ENCODE data around the gene PIMREG.

PIMREG gene

DNA sequence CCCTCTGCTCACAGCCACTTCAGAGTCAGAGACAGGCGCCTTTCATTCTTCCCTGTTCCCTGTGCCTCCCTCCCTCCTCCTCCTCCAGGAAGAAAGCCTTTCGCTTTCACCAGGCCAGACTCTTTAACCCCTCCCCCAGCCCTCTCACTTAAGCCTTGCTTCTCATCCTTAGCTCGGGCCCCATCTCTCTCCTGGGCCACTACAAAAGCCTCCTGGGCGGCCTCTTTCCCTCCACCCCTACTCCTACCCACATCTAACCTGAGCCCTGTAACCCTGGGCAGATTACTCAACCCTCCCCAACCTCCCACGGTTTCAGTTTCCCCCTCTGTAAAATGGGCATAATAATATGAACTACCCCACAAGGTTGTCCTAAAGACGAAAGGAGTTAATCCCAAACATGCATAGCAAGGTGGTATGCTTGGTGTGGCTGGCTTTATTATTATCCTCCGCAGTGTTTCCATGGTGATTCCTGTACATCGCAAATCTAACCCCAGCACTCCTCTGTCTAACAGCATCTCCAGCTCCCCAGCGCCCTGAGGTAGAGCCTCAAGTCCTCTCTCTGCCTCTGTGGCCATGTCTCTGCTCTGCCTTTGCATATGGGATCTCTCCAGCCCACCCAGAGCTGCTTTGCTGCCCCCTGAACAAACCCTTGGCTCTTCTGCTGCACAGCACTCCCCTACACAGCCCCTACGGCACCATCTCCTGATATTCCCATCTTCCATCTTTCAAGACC is 17.7 kb downstream of the PIMREG start:
- no peak for DNase-seq (ENCODE audit: low read depth)

- DNase-seq (ENCODE audit: low read depth): no peak
These were observed 18.4 kb downstream of the PIMREG start for GRCh38 chr17:6462692-6463091.

DNA sequence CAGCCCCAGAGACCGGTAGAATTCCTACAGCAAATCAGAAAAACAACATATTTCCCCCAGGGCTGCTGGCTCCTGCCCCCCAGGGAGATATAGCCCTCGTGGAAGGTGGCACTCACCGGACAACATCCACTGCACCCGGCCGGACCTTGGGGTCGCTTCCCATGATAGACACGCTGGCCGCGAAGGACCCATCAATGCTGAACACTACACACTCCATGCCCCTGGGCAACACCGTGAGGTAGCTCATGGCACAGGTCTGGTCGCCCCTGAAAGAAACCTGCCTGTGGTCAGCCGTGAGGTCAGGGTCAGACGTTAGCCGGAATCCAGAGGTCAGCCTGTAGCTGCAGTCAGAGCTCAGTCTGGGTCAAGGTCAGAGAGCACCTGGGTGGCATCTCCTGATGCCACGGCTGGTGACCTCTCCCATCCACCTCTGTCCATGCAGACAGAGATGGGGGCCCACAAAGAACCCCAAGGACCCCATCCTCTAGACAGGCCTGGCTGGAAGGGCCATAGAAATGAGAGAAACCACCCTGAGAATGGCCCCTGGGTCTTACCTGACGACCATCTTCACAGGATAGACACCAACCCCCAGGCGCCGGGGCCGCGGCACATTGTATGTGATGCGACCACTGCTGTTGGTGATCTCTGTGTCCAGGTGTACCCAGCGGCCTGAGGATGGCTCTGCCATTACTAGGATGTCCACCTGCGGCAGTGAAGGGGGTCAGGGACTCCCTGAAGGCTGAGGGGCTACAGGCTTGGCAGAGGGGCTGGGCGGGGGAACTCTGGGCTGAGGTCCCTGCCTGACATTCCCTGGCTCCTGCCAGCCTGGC is 19.6 kb downstream of the PIMREG start:
- no peak for DNase-seq (ENCODE audit: low read depth)

DNA sequence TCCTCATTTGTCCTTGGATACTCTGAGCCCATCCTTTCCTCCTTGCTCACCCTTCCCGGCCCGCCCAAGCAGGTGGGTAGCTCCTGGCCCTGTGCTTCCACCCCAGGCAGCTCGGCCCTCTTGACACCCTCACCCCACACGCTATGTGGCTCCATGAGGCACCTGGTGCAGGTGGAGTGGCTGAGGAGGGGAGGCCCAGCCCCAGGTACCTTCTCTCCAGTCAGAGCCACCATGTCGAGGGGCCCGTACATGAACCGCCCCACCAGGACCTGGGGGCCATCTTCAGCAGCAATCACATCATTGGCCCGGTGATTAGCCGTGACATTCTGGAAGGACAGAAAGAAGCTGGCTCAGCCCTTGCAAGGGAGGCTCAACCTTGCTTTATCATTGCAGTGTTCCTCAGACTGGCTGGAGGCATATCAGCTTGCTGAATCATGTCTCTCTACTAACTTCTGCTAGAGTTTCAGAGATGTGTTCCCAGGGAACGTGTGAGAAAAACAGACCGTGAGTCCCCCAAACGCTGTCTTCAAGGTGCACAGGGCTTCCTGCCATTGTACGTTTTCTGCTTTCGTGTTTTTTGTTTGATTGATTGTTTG is 20.3 kb downstream of the PIMREG start:
- no peak for DNase-seq (ENCODE audit: low read depth)

GRCh38 chr17:6465206-6466003 is 21.1 kb downstream of the PIMREG start:
- no peak for DNase-seq (ENCODE audit: low read depth)

DNA sequence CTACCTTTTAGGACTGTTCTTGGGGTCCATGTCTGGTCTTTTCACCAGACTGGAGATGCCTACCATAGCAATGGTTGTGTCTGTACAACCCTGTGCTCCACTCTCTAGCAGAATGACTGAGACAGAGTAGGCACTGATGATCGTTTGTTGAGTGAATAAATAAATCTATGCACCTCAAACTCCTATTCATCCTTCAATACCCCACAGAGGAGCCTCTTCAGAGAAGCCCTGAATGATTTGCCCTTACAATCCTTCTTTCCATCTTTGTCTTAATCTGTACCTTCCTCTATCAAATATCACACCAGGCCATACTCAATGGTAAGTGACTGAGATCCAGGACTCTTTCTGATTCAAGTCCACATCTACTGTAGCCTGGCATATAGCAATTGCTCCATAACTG is 23.3 kb downstream of the PIMREG start:
- no peak for DNase-seq (ENCODE audit: low read depth)

DNA sequence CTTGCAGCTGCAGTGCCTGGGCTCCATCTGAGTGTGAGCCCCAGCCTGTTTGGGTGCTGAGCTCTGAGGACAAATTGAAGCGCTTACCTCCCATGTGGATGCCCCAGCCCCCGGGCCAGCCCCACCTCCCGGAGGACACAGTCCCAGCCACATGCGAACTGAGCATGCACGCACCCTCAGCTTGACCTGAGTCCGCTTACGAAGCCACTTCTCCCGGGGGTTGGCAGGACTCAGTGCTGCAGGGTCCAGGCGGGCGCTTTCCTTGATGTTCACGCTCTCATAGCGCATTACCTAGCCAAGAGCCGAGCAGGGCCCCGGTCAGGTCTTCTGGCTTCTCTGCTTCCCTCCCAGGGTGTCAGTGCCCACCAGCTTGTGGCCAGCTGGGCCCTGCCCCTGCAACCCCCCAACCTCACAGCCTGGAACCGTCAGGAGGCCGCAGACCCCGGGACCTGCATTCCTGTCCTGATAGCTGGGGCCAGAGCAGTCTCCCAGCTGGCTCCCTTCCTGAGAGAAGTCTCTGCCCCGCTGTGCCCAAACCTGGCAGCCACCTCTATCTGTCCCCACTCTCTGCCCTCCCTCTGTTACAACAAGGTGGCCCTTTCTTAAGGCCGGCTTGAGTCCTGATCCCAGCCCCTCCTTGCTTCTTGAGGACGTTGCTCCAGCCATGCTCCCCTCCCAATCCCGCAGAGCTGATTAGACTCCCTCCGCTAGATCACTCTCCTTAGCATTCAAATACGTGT is 24.0 kb downstream of the PIMREG start:
- DNase-seq (ENCODE audit: low read depth): no peak

DNA sequence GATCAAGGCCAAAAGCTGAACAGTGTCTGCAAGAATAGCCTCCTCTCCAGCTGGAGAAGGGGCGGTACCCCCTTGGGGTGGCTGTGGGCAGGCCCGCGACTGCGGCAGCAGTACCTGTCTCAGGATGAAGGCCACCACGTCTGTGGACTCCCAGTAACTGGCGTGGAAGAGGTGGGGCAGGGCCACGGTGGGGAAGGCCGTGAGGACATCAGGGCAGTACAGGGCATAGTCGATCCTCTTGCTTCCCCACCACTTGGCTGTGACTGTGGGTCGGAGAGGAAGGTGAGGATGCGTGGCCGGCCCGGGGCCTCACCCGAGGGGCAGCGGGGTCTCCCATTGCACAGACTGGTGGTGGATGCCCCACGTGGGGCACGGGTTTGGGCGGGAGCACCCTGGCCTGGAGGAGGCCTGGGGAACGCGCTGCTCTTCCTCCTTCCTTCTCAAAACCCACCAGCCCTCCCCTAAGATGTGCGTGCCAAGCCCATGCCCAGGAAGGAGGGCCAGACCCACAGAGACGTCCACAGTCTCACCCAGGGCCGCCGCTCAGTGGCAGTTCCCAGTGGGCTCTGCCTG is 26.0 kb downstream of the PIMREG start:
- DNase-seq (ENCODE audit: low read depth): no peak

- DNase-seq (ENCODE audit: low read depth): no peak
These were observed 26.7 kb downstream of the PIMREG start for GRCh38 chr17:6470751-6471521.

DNA sequence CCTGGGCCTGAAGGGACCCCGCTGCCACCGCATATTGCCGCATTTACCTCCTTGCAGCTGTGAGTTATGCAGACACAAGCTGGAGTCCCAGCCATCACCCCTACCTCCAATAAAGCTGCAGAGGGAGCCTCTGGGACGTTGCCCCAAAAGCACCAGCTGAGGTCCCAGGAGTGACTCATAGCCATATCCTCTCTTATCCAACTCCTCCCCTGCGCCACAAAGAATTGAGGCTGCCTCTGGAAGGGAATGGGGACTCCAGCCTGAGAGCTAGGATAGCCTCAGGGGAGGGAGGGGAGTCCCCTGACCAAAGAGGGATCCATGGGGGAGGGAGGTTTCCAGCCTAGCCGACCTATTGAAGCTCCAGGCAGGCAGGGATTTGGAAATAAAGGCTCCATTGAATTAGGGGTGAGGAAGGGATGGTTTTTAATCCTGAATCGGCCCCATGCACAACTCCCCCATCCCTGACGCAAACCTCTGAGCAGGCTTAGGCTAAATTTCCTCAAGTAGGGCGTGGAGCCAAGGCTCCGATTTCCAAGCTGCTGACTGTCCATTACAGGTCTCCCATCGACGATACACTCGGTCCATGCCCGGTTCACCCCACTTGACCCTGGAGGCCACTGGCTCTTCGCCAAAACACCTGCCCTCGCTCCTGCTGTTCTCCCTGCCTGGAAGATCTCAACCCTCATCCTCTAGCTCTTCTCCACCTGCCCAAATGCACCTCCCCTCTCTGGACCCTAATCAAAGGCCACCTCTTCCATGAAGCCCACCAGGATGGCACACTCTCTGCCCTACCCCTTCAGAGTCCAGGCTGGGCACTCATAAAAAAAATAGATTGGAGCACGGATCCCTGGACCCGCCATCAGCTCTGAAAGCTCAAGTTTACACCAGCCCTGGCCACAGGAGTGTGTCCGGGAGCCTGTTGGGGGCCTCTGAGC is 27.5 kb downstream of the PIMREG start:
- peak; percentile 39 for DNase-seq (ENCODE audit: low read depth)

- no peak for DNase-seq (ENCODE audit: low read depth)
These were observed 28.3 kb downstream of the PIMREG start for GRCh38 chr17:6472517-6472916.

- DNase-seq (ENCODE audit: low read depth): peak; percentile 48
These were observed 29.0 kb downstream of the PIMREG start for GRCh38 chr17:6473128-6473767.

DNA sequence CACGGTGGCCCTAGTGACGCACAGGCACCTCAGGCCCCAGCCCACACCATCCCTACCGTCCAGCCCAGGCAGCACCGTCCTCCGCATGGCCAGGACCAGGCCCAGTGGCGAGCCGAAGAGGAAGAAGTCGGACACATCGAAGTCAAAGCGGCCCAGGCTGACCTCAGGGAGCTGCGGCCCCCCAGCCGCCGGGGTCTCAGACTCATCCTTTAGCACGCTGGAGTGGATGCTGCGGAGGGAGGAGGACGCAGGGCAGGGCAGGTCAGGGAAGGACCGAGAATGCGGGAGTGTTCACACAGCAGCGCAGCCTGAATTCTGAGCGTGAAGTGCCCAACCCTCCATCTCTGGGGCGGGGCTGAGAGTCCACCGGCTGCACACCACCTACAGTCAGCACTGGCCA is 30.1 kb downstream of the PIMREG start:
- no peak for DNase-seq (ENCODE audit: low read depth)

- no peak for DNase-seq (ENCODE audit: low read depth)
These were observed 30.7 kb downstream of the PIMREG start for GRCh38 chr17:6474906-6475305.

GRCh38 chr17:6475411-6475810 is 31.2 kb downstream of the PIMREG start:
- DNase-seq (ENCODE audit: low read depth): no peak

GRCh38 chr17:6476076-6476809 is 32.0 kb downstream of the PIMREG start:
- no peak for DNase-seq (ENCODE audit: low read depth)

DNA sequence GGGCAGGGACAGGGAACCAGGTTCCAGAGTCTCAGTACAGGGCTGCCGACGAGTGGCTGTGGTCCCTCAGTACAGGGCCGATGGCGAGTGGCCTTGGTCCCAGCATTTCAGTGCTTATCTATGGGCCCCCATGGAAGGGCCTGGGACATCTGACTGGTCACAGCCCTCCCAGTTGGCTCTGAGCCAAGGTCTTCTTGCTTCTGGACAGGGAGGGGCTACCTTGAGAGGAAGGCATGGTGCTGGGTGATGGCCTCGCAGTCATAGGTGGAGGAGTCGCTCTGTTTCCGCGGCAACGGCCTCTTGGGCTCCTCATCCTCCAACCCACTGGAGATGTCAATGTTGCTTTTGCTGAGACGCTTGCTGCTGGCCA is 32.5 kb downstream of the PIMREG start:
- DNase-seq (ENCODE audit: low read depth): no peak

GRCh38 chr17:6477831-6478383 is 33.7 kb downstream of the PIMREG start:
- no peak for DNase-seq (ENCODE audit: low read depth)
